DMS153 (cell line): ENCODE measurements around the gene OR51B4.
"Not testable (repeated sequence)": the region's sequence is repeated elsewhere in the genome, so short reads cannot be mapped to it uniquely, and the experiment has no call there.

Experiments used
- DNase-seq: peaks from one replicate; lab custom pipeline; 2025; lab: John Stamatoyannopoulos, UW

Gene OR51B4

DNA sequence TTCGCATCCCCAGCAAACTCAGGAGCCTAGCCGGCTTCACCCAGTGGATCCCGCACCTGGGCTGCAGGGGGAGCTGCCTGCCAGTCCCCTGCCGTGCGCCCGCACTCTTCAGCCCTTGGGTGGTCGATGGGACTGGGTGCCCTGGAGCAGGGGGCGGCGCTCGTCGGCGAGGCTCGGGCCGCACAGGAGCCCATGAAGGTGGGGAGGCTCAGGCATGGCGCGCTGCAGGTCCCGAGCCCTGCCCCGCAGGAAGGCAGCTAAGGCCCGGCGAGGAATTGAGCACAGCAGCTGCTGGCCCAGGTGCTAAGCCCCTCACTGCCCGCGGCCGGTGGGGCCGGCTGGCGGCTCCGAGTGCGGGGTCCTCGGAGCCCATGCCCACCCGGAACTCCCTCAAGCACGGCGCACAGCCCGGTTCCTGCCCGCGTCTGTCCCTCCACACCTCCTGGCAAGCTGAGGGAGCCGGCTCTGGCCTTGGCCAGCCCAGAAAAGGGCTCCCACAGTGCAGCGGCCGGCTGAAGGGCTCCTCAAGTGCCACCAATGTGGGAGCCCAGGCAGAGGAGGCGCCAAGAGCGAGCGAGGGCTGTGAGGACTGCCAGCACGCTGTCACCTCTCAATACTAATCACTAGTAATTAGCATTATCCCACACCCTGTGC is 7.3 kb downstream of the OR51B4 start:
- not testable (repeated sequence) for DNase-seq

DNA sequence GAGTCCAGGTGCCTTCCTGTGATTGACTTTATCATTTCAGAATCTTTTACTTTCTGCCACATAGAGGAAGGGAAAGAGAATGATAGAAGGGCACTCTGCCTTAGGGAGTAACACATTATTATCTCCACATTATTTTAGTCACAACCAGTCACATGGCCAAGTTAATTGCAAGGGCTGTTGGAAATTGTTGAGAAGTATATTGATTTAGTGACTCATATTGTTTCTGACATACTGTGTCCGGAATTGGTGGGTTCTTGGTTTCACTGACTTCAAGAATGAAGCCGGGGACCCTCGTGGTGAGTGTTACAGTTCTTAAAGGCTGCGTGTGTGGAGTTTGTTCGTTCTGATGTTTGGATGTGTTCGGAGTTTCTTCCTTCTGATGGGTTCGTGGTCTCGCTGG is 8.7 kb downstream of the OR51B4 start:
- DNase-seq = no peak

DNA sequence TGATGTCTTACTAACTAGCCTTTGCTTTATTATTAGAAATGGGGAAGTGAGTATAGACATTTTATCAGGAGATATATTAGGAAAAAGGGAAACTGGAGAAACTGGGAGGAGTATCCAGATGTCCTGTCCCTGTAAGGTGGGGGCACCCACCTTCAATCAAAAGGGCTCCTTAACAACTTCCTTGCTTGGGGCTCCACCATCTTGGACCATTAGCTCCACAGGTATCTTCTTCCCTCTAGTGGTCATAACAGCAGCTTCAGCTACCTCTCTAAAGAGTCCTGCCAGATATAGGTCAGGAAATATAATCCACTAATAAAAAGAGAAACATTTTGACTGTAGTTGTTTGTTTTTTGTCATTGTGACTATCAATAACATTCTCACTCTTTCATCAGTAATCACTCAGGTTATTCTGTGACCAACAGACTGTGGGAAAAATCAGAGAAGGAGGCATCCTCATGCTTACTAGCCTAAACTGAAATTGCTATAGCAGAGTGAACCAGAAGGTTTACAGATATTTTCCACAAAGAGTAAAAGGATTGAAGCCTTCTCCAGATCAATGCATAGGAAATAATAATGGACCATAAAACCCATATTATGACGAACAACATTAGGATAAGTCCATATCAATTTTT is 10.4 kb downstream of the OR51B4 start:
- DNase-seq = no peak

DNA sequence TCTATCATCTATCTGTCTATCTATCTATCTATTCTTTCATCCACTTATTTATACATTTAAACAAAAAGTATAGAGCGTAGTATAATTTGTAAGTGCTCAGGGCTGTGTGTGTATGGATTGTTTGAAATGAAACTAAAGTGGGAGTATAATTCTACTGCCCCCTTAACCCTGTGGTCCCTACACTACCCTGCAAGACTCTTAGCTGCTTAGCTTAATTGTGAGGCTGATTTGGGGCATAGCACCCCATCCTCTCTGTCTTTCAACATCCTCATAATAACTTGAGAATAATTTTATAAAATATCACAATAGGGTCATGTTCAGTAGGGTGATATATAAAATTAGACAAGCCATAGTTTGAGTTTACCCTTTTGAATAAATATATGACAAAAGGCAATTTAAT is 11.6 kb downstream of the OR51B4 start:
- DNase-seq = no peak

DNA sequence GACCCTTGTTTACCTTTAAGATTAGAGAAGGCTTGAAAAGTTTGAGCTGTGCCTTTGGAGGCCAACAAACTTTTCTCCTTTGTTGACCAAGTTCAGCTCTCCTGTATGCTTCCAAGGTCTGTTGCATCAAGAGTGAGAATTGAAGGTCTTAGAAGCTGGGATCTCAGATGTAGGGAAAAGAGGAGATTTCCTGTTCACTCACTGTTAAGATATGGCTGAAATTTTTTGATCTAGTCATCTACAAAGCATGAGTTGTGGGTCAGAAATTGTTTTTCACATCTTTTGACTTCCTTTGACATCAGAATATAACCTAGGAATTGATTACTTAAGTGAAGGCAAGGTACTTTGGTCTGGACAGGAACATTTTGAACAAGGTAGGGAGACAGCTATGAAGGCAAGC is 12.1 kb downstream of the OR51B4 start:
- DNase-seq = no peak

DNA sequence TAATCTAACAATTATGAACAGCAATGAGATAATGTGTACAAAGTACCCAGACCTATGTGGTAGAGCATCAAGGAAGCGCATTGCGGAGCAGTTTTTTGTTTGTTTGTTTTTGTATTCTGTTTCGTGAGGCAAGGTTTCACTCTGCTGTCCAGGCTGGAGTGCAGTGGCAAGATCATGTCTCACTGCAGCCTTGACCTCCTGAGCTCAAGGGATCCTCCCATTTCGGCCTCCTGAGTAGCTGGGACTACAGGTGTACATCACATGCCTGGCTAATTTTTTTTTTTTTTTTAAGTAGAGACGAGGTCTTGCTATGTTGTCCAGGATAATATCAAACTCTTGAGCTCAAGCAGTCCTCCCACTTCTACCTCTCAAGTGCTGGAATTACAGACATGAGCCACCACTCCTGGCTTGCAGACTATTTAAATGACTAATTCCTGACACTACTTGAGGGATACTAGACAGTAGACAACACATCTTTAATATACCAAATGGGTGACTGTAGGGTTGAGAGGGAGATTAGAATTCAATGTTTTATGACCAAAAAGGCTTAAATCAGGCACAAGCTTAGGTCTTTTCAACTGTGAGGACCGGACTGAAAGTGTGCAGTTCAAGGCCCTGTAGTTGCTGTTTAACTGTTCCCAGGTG is 12.7 kb downstream of the OR51B4 start:
- no peak for DNase-seq

DNA sequence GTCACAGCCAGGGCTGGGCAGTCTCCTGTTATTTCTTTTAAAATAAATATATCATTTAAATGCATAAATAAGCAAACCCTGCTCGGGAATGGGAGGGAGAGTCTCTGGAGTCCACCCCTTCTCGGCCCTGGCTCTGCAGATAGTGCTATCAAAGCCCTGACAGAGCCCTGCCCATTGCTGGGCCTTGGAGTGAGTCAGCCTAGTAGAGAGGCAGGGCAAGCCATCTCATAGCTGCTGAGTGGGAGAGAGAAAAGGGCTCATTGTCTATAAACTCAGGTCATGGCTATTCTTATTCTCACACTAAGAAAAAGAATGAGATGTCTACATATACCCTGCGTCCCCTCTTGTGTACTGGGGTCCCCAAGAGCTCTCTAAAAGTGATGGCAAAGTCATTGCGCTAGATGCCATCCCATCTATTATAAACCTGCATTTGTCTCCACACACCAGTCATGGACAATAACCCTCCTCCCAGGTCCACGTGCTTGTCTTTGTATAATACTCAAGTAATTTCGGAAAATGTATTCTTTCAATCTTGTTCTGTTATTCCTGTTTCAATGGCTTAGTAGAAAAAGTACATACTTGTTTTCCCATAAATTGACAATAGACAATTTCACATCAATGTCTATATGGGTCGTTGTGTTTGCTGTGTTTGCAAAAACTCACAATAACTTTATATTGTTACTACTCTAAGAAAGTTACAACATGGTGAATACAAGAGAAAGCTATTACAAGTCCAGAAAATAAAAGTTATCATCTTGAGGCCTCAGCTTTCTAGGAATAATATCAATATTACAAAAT is 13.4 kb downstream of the OR51B4 start:
- no peak for DNase-seq

DNA sequence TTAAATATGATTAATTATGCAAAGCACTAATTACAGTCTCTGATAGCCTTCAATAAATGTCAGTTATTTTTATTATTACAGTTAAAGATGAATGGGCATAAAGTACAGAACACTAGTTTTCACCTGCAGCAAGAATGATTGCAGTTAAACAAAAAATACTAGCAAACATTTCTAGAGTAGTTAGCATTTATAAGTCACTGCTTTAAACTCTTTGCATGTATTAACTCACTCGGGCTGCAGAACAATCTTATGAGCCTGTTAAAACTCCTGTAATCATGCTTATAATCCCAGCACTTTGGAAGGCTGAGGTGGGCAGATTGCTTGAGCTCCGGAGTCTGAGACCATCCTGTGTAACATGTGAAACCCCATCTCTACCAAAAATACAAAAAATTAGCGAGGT is 14.8 kb downstream of the OR51B4 start:
- no peak for DNase-seq

DNA sequence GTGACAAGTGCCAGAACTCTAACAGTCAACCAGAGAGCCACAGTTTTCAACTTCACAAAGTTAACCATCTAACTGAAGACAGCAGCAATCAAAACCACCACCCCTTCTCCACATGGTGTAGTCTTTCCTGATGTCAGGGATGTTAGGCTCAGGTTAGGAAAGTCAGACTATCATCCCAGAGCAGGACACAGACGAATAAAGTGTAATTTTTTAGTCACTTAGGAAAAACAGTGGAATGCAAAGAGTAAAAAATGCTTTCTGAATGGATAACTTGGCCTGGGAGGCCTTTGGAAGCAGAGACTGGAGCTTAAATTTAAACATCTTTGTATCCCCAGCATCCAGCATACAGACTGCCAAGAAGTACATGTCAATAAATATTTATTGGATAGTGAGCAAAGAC is 15.4 kb downstream of the OR51B4 start:
- no peak for DNase-seq

DNA sequence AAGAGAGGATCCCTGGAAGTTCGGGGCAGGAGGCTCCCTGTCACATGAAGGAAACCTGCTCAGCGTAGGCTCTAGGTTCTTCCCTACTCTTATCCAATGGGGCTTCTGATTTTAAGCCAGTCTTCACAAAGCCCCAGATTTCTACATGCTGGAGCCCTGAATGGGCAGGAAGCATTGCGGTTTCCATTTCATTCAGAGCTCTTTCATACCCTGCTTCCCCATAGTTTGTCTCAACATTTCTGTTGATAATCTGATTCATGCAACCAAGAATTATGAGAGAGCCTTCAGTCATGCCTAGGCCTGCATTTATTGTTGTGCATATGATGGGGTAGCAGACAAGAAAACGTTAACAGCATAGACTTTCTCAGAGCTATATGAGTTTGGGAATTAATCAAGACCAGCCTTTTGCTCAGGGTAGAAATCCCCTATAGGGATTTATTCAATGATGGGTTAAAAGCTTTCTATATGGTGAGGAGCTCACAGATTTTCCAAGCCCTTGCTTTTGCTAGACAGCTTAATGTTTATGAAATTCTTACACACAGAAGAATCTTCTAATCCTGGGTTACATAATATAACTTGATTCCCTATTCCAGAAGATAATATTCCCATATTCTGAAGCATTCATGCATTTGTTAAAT is 15.9 kb downstream of the OR51B4 start:
- DNase-seq = no peak

DNA sequence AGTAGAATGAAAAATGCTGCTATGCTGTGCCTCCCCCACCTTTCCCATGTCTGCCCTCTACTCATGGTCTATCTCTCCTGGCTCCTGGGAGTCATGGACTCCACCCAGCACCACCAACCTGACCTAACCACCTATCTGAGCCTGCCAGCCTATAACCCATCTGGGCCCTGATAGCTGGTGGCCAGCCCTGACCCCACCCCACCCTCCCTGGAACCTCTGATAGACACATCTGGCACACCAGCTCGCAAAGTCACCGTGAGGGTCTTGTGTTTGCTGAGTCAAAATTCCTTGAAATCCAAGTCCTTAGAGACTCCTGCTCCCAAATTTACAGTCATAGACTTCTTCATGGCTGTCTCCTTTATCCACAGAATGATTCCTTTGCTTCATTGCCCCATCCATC is 17.1 kb downstream of the OR51B4 start:
- no peak for DNase-seq

DNA sequence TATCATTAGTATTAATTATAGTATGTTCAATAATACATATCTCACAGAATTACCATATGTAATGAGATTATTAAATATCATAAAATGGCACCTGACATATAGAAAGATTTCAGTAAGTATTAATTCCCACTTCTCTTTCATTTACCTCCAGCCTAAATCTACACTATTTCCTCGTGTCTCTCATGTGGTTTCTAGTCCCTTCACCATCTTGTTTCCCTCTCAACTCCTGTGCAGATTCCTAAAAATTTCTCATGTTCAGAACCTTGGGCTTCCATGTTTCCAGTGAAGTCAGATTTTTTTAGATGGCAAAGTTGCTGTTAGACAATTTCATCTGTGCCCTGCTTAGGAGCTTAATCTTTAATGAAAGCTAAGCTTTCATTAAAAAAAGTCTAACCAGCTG is 17.9 kb downstream of the OR51B4 start:
- DNase-seq = no peak

DNA sequence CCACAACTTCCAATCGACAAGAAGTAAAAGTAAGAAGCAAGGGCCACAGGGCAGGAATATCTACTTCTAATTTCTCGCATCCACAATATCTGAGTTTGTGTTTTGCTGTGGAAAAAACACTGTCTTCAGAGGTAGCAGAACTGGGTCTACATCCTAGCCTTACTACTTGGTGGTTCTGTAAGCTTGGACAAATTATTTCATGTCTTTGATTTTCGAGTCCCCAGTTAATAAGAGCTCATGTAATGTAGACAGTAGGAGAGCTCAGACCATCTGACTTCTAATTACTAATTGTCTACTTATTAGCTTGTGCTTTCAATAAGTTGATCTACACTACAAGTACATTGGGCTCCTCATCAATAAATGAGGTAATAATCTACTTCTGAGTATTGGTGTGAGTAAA is 18.7 kb downstream of the OR51B4 start:
- no peak for DNase-seq

DNA sequence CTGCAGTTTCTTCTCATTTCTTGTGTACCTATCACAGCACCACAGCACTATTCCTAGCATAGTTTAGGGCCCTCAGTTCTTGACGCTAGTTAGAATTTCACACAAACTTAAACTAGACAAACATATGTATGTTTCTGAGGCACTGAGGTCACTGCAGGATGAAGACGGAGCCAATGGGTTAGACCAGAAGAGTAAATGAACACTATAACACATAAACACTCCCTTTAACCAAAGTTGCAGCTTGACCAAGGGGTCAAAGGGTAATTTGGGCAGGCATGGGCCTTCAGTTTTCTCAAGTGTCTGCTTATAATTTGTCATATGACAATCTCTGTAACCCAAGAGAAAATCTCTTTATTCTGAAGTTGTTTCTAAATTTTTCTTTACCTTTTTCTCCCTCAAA is 19.1 kb downstream of the OR51B4 start:
- DNase-seq = no peak

DNA sequence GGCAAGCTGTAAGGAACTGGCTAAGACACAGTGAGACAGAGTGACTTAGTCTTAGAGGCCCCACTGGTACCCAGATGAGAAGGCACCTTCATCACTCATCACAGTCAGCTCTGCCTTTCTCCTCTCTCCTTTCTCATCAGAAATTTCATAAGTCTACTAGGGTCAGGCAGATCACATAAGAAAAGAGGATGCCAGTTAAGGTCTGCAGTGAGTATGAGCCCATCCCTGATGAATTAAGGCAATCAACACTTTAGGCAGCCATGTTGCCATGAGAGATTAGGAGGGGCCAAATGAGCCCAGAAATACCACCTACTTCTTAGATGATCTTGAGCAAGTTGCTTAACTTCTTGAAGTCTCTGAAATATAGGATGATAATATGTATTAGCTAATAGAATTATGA is 20.1 kb downstream of the OR51B4 start:
- no peak for DNase-seq

DNA sequence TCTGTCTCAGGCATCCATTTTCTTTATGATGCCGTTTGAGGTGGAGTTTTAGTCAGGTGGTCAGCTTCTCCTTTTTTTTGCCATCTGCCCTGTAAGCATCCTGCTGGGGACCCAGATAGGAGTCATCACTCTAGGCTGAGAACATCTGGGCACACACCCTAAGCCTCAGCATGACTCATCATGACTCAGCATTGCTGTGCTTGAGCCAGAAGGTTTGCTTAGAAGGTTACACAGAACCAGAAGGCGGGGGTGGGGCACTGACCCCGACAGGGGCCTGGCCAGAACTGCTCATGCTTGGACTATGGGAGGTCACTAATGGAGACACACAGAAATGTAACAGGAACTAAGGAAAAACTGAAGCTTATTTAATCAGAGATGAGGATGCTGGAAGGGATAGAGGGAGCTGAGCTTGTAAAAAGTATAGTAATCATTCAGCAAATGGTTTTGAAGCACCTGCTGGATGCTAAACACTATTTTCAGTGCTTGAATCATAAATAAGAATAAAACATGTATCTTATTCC is 21.1 kb downstream of the OR51B4 start:
- no peak for DNase-seq

DNA sequence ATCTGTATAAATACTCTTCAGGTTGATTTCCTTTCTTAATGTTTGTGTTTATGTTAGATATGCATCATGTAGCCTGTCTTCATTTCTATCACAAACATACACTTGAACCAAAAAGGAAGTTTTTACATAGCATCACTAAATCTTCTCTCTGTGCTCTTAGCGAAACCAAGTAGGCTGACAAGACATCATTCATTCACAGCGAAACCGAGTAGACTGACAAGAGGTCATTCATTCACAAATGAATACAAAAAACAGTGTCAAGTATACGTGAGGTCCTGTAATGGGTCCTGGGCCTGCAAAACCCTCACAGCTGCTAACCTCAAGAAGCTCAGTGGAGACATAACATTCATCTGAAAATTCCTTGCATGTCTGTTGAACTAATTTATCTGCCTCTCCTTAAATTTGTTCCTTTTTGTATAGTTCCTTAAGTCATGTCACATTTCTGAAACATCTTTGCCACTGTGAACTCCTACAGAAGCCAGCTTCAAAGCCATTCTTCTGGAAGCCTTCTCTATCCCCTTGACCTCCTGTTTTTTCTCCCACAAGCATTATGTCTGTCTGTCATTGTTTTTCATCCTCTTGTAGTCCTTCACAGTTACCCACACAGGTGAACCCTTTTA is 22.2 kb downstream of the OR51B4 start:
- DNase-seq = no peak

DNA sequence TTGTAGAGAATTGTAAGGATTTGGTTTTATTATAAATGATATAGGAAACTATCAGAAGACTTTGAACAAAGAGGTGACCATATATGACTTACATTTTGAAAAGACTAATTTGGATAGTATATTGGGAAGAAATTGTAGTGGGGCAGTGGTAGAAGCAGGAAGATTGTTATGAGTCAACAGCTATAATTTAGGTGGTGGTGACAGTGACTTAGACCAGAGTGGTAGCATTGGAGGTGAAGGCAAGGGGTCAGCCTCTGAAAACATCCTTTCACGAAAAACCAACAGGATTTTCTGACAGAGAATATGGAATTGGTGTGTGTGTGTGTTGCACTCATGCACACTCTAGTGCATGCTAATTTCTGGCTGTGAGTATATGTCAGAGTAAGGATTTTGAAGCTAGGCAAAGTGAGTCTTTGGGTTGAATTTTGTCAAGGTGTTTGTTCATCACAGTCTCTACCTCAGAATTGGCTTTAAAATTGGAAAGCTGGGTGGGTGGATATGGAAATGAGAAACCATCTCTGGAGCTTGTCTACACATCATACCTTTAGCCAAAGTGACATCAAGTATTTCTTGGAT is 23.9 kb downstream of the OR51B4 start:
- DNase-seq = no peak

DNA sequence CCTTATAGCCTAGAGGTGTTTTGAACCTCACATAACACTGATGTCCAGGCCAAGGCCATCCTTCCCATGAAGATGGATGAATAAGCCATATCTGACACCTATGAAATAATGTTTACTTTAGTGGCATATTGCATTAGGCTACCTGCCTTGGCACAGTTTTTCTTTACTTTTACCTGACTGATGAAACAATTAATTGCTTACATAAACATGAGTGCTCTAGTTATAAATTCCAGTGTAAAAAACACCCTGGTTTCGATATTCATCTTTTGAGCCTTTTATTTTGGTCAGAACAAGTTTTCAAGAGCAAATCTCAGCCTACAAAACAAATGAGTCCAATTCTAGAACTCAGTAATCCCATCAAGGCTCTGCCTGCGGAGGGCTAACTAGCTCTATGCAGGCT is 25.0 kb downstream of the OR51B4 start:
- no peak for DNase-seq

DNA sequence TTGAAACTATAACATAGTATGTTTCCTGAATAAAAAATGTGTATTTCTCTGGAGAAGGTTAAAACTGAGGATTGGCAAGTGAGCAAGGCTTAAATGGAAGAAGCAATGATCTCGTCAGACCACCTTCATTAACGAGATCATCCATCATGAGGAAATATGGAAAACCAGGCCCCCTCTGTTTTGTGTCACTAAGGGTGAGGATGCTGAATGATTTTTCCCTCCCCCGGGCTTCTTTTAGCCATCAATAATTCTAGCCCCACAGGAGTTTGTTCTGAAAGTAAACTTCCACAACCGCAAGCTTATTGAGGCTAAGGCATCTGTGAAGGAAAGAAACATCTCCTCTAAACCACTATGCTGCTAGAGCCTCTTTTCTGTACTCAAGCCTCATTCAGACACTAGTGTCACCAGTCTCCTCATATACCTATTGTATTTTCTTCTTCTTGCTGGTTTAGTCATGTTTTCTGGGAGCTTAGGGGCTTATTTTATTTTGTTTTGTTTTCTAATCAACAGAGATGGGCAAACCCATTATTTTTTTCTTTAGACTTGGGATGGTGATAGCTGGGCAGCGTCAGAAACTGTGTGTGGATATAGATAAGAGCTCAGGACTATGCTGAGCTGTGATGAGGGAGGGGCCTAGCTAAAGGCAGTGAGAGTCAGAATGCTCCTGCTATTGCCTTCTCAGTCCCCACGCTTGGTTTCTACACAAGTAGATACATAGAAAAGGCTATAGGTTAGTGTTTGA is 26.2 kb downstream of the OR51B4 start:
- no peak for DNase-seq

DNA sequence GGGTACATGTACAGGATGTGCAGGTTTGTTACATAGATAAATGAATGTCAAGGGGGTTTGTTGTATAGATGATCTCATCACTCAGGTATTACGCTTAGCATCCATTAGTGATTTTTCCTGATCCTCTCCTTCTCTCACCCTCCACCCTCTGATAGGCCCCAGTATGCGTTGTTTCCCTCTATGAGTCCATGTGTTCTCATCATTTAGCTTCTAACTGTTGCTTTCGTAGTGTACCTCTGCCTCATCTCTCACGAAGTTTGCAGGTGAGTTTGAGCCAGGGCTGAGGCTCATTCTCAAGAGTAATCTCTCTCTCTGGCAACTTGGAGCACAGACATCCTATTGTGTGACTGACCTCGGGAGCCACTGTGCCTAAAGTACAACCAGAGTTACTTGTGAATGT is 27.4 kb downstream of the OR51B4 start:
- no peak for DNase-seq
